Measurements from ENCODE around the gene ITGB6. TPM values are rescaled to one million over a fixed set of nuclear protein-coding genes. Genes with fewer than 3 reads are reported as not detected.

Gene ITGB6
- total and polyA plus RNA-seq, 10 of the 15 experiments (the other 5 are each of a cell fraction or from before 2014, with no cell fraction given), result 0.04 TPM; not detected in 9

- CTCF ChIA-PET, result no interaction called here
- POLR2A ChIA-PET, result no interaction called here
- RAD21 ChIA-PET (ENCODE audit: unreplicated experiment), result no interaction called here
- no peak for FAIRE-seq
- no peak for ATAC-seq
- in situ Hi-C loops (cut with MboI), result no loop called here
- H3K36me3 ChIP-seq (ENCODE audit: control insufficient read depth in 2 of 2, insufficient read depth in 2 of 2, low read length in 1 of 2), result no peaks in the 10 kb centered on the region
- no peak overlapping the region for H3K4me2 ChIP-seq (ENCODE audit: control insufficient read depth, insufficient read depth)
- H4K20me1 ChIP-seq (ENCODE audit: control insufficient read depth, insufficient read depth), result no peaks in the 10 kb centered on the region
- no peaks in the 10 kb centered on the region for H3K9me3 ChIP-seq (replicated peaks; ENCODE audit: control insufficient read depth, insufficient read depth, low read length)
- BruUV-seq (replicated peaks), result no TSS peak
- H2AFZ ChIP-seq (ENCODE audit: control insufficient read depth, low read depth, low read length), result no peak overlapping the region
- H3K4me1 ChIP-seq (ENCODE audit: control insufficient read depth, insufficient read depth, low read length), result peaks cover 4% of the 10 kb centered on the region; the same call in 1 of the 2 replicates
- WGBS (ENCODE audit: insufficient coverage, insufficient replicate concordance, low lambda C conversion rate, missing lambda C conversion rate), result 49% methylated on average over 5 of the region's 5 CpGs
- H3K79me2 ChIP-seq (ENCODE audit: control insufficient read depth, insufficient read depth, low read length), result no peaks in the 10 kb centered on the region
- SMC1A ChIA-PET (ENCODE audit: uncharacterized antibody, unreplicated experiment), result no interaction called here
- no peak overlapping the region for H3K9ac ChIP-seq (ENCODE audit: control insufficient read depth, insufficient read depth, low read length)
- no peaks in the 10 kb centered on the region; a peak in 1 of 4 replicates for H3K27me3 ChIP-seq (replicated peaks in 1 of 2; ENCODE audit: control insufficient read depth in 2 of 2, insufficient read depth in 2 of 2, low read length in 1 of 2)
- no peak overlapping the region for H3K4me3 ChIP-seq
- TF ChIP-seq SREBF2 (IDR thresholded peaks at IDR 0.05; ENCODE audit: low read length) (no peak), SRF (IDR thresholded peaks at IDR 0.05; ENCODE audit: low read depth in 2 of 2, low read length in 2 of 2) (no peak)
- H3K27ac ChIP-seq (ENCODE audit: control insufficient read depth, insufficient read depth), result no peak overlapping the region
- no peak for DNase-seq (ENCODE audit: low read depth, low spot score)
- intact Hi-C loops (cut with micrococcal nuclease; ENCODE audit: unreplicated experiment), result no loop called here
These were observed 28.3 kb upstream of the ITGB6 start for GRCh38 chr2:160228141-160228917.

GRCh38 chr2:160227293-160227915 lies 27.3 kb upstream of the ITGB6 start:
- TF ChIP-seq IKZF2 (IDR thresholded peaks at IDR 0.05) (no peak), RAD51 (IDR thresholded peaks at IDR 0.05) (no peak), DPF2 (IDR thresholded peaks at IDR 0.05) (no peak)
- Histone ChIP-seq H3K4me3 (no peak overlapping the region), H4K20me1 (ENCODE audit: control insufficient read depth, insufficient read depth) (no peaks in the 10 kb centered on the region), H3K9me3 (replicated peaks; ENCODE audit: control insufficient read depth, insufficient read depth, low read length) (no peaks in the 10 kb centered on the region), H3K9ac (ENCODE audit: control insufficient read depth, insufficient read depth, low read length) (no peak overlapping the region), H3K27ac (ENCODE audit: control insufficient read depth, insufficient read depth) (no peak overlapping the region), H3K27me3 (replicated peaks in 1 of 2; ENCODE audit: control insufficient read depth in 2 of 2, insufficient read depth in 2 of 2, low read length in 1 of 2) (no peaks in the 10 kb centered on the region; a peak in 1 of 4 replicates), H3K4me1 (ENCODE audit: control insufficient read depth, insufficient read depth, low read length) (peaks cover 4% of the 10 kb centered on the region; the same call in 1 of the 2 replicates), H3K36me3 (ENCODE audit: control insufficient read depth in 2 of 2, insufficient read depth in 2 of 2, low read length in 1 of 2) (no peaks in the 10 kb centered on the region), H3K4me2 (ENCODE audit: control insufficient read depth, insufficient read depth) (no peak overlapping the region), H2AFZ (ENCODE audit: control insufficient read depth, low read depth, low read length) (no peak overlapping the region), H3K79me2 (ENCODE audit: control insufficient read depth, insufficient read depth, low read length) (no peaks in the 10 kb centered on the region)
- ChIA-PET POLR2A (no interaction called here), SMC1A (ENCODE audit: uncharacterized antibody, unreplicated experiment) (interaction anchor here (1.5 kb wide), 1 partner anchor 14 kb away, joined by 3 read pairs; no protein-coding TSS in a partner anchor), CTCF (interaction anchor here (1.7 kb wide), 1 partner anchor 24 kb away, joined by 8 read pairs; no protein-coding TSS in a partner anchor), RAD21 (ENCODE audit: unreplicated experiment) (no interaction called here)
- no TSS peak for BruUV-seq (replicated peaks)
- in situ Hi-C loops (cut with MboI), result no loop called here
- intact Hi-C loops (cut with micrococcal nuclease; ENCODE audit: unreplicated experiment), result no loop called here
- 16% methylated on average over 5 of the region's 5 CpGs for WGBS (ENCODE audit: insufficient coverage, insufficient replicate concordance, low lambda C conversion rate, missing lambda C conversion rate)
- ATAC-seq, result no peak
- FAIRE-seq, result no peak
- DNase-seq (ENCODE audit: low read depth, low spot score), result no peak

Measured in GM12878 (cell line).